A549 (cell line): ENCODE data around the gene TAF15. TPM values are rescaled to one million over a fixed set of nuclear protein-coding genes. Genes with fewer than 3 reads are reported as not detected.

Source experiments
- ATAC-seq, 2 experiments: fragments of 200-7000 bp in 1 of 2; fragments of >200 bp in 1 of 2; cut with Nextera tagmentation in 1 of 2; cut with Tn5 transposase in 1 of 2; 3 replicates each; pipeline versions ENCODE4 v1.8.0 to v1.9.1; 2018 to 2020; ENCODE audit warnings: mild to moderate bottlenecking in 1 of 2, moderate library complexity in 1 of 2
- CTCF ChIA-PET: fragments of 300-600 bp; sonication (Branson Sonifier 250); formaldehyde crosslinking; extraction: SDS; loops from one replicate; lab custom pipeline; 2021; ENCODE audit warnings: antibody characterized with exemption, inconsistent platforms; lab: Yijun Ruan, JAX
- POLR2A ChIA-PET: fragments of 350-600 bp; formaldehyde crosslinking; extraction: SDS; loops from one replicate; lab custom pipeline; 2021; ENCODE audit warnings: antibody characterized with exemption, inconsistent platforms; lab: Yijun Ruan, JAX
- DNase-seq, 2 experiments: peaks; one replicate each; pipeline versions ENCODE4 v3.0.0 to v3.0.0-alpha.2; 2011 to 2016; ENCODE audit warnings: low read depth in 1 of 2, low spot score in 1 of 2
- FAIRE-seq: peaks from 2 replicates; lab custom pipeline; 2011; peaks lifted over from hg19 to GRCh38; lab: Jason Lieb, UNC
- H3K27ac ChIP-seq, 2 experiments: fragments of >200 bp; sonication (Bioruptor Twin); formaldehyde crosslinking; 3 replicates each; pipeline ENCODE4 v1.5.1; 2016 to 2017
- H3K4me1 ChIP-seq: fragments of >200 bp; sonication (Bioruptor Twin); formaldehyde crosslinking; 3 replicates; pipeline ENCODE4 v1.6.1; 2016
- H3K4me2 ChIP-seq: fragments of >200 bp; sonication (Bioruptor Twin); formaldehyde crosslinking; 3 replicates; pipeline ENCODE4 v1.6.1; 2016
- H3K4me3 ChIP-seq: fragments of >200 bp; sonication (Bioruptor Twin); formaldehyde crosslinking; 3 replicates; pipeline ENCODE4 v1.5.1; 2016
- H3K9me3 ChIP-seq: fragments of >200 bp; sonication (Bioruptor Twin); formaldehyde crosslinking; 3 replicates; pipeline ENCODE4 v1.6.1; 2016
- BHLHE40 ChIP-seq: IDR thresholded peaks from 2 replicates; pipeline ENCODE4 v1.6.1; 2012; ENCODE audit warnings: low read depth, low read length, inconsistent platforms
- E2F6 ChIP-seq: IDR thresholded peaks from 2 replicates; pipeline ENCODE4 v1.6.1; 2012; ENCODE audit warnings: low read depth, borderline replicate concordance
- EHF ChIP-seq: fragments of 250-450 bp; sonication (Bioruptor Pico); IDR thresholded peaks from 2 replicates; pipeline ENCODE4 v1.5.0; 2020; ENCODE audit warnings: mild to moderate bottlenecking
- EHMT2 ChIP-seq: fragments of 200-600 bp; sonication (generic); IDR thresholded peaks from 2 replicates; pipeline ENCODE4 v1.6.1; 2016; ENCODE audit warnings: antibody characterized with exemption, low read depth, mild to moderate bottlenecking, moderate library complexity
- ELK1 ChIP-seq: fragments of 150-350 bp; IDR thresholded peaks from 2 replicates; pipeline ENCODE4 v1.6.1; 2014; ENCODE audit warnings: low read depth, mild to moderate bottlenecking, low read length
- FOSB ChIP-seq: fragments of 250-450 bp; sonication (Bioruptor Pico); IDR thresholded peaks from 2 replicates; pipeline ENCODE4 v1.5.0; 2020; ENCODE audit warnings: mild to moderate bottlenecking, moderate library complexity
- FOXS1 ChIP-seq: fragments of 250-450 bp; sonication (Bioruptor Pico); IDR thresholded peaks from 2 replicates; pipeline ENCODE4 v1.5.0; 2020; ENCODE audit warnings: mild to moderate bottlenecking, moderate library complexity
- HDAC2 ChIP-seq: fragments of 200-600 bp; sonication (generic); IDR thresholded peaks from 2 replicates; pipeline ENCODE4 v1.6.1; 2016
- HOXA7 ChIP-seq: fragments of 250-450 bp; sonication (Bioruptor Pico); IDR thresholded peaks from 2 replicates; pipeline ENCODE4 v1.5.0; 2020; ENCODE audit warnings: mild to moderate bottlenecking, moderate library complexity
- JUNB ChIP-seq: fragments of >200 bp; sonication (Bioruptor Twin); formaldehyde crosslinking; IDR thresholded peaks from 2 replicates; pipeline ENCODE4 v1.6.1; 2016
- KDM5A ChIP-seq: fragments of 200-600 bp; sonication (generic); IDR thresholded peaks from 2 replicates; pipeline ENCODE4 v1.6.1; 2016; ENCODE audit warnings: antibody characterized with exemption, mild to moderate bottlenecking
- MAZ ChIP-seq: fragments of 150-350 bp; IDR thresholded peaks from 2 replicates; pipeline ENCODE4 v1.6.1; 2014; ENCODE audit warnings: antibody characterized with exemption, low read depth, low read length, borderline replicate concordance
- MYC ChIP-seq: IDR thresholded peaks from 2 replicates; pipeline ENCODE4 v1.6.1; 2012; ENCODE audit warnings: mild to moderate bottlenecking, inconsistent platforms, low read length, improper control_type of control experiment, borderline replicate concordance
- PHF8 ChIP-seq: fragments of 200-600 bp; sonication (generic); IDR thresholded peaks from 2 replicates; pipeline ENCODE4 v1.6.1; 2016; ENCODE audit warnings: low read depth, mild to moderate bottlenecking, antibody characterized with exemption, moderate library complexity, borderline replicate concordance
- POLR2AphosphoS2 ChIP-seq: conservative IDR thresholded peaks from 2 replicates; pipeline ENCODE4 v1.6.1; 2012; ENCODE audit warnings: low read length, improper control_type of control experiment, inconsistent platforms
- RAD21 ChIP-seq, 2 experiments: fragments of >200 bp in 1 of 2; sonication (Bioruptor Twin) in 1 of 2; formaldehyde crosslinking in 1 of 2; IDR thresholded peaks in 1 of 2; conservative IDR thresholded peaks in 1 of 2; 2 replicates in 1 of 2; 3 replicates in 1 of 2; pipeline ENCODE4 v1.6.1; 2012 to 2018; ENCODE audit warnings: inconsistent platforms in 1 of 2
- RARB ChIP-seq: fragments of 250-450 bp; sonication (Bioruptor Pico); IDR thresholded peaks from 2 replicates; pipeline ENCODE4 v1.8.0; 2021; ENCODE audit warnings: mild to moderate bottlenecking, moderate library complexity
- RFX5 ChIP-seq: fragments of 450-650 bp; IDR thresholded peaks from 2 replicates; pipeline ENCODE4 v1.7.1; 2014; ENCODE audit warnings: antibody characterized with exemption, mild to moderate bottlenecking, moderate library complexity
- RNF2 ChIP-seq: fragments of 200-600 bp; sonication (generic); IDR thresholded peaks from 2 replicates; pipeline ENCODE4 v1.6.1; 2016; ENCODE audit warnings: low read depth, mild to moderate bottlenecking, antibody characterized with exemption, moderate library complexity, borderline replicate concordance
- ZSCAN20 ChIP-seq: fragments of 250-450 bp; sonication (Bioruptor Pico); IDR thresholded peaks from 2 replicates; pipeline ENCODE4 v1.8.0; 2022; ENCODE audit warnings: mild to moderate bottlenecking, moderate library complexity
- WGBS: methylation state at CpG from one replicate; pipeline ENCODE4 v1.1.6; 2017; ENCODE audit errors: missing lambda C conversion rate; 5-methylcytosine and 5-hydroxymethylcytosine counted together
- polyA plus RNA-seq, 4 experiments: library from polyadenylated mRNA; depleted of rRNA in 3 of 4; stranded (reverse); fragments of >200 nt; fragmentation: RNase III in 1 of 4; extraction: RNeasy Plus Mini Kit Qiagen cat#74134 plus additional on column Dnase treatment in 1 of 4; gene quantifications; 2 replicates in 3 of 4; 3 replicates in 1 of 4; pipeline ENCODE4 v1.2.3, GENCODE V29; 2011 to 2017

Gene TAF15
- polyA plus RNA-seq, 2 of the 4 experiments (the other 2 are of a cell fraction), result 130 to 544 TPM

- TF ChIP-seq HOXA7 (CRISPR knock-in tag) (no peak), EHF (no peak), HDAC2 (no peak), BHLHE40 (no peak), ELK1 (no peak), RARB (CRISPR knock-in tag) (no peak)
Observed at GRCh38 chr17:35889241-35889640, 80.0 kb downstream of the TAF15 start (continued).

- ChIA-PET CTCF (interaction anchor here (1.1 kb wide), 1 partner anchor 126 kb away, joined by 4 read pairs; no protein-coding TSS in a partner anchor), POLR2A (no interaction called here)
- DNase-seq, result peak in 1 of 2 experiments; percentile 13
- Histone ChIP-seq H3K4me1 (peaks cover 15% of the 10 kb centered on the region), H3K4me3 (no peak overlapping the region), H3K9me3 (no peaks in the 10 kb centered on the region), H3K27ac (peak overlapping the region in 1 of 2 experiments; percentile 65; a peak in 4 of 6 replicates), H3K4me2 (peak overlapping the region; percentile 50)
- FAIRE-seq, result no peak
- WGBS, result 48% methylated on average over 2 of the region's 2 CpGs
- ATAC-seq, result peak in 1 of 2 experiments; percentile 41; a peak in 3 of 6 replicates
- TF ChIP-seq FOXS1 (CRISPR knock-in tag) (no peak), MAZ (no peak), E2F6 (no peak), EHF (no peak), RFX5 (no peak), JUNB (no peak)
Observed at GRCh38 chr17:35889818-35890773, 80.8 kb downstream of the TAF15 start.

GRCh38 chr17:35890774-35891155 lies 81.5 kb downstream of the TAF15 start:
- no peak overlapping the region for H3K4me2 ChIP-seq
- ATAC-seq, result no peak
- H3K4me3 ChIP-seq, result no peak overlapping the region
- H3K4me1 ChIP-seq, result peaks cover 15% of the 10 kb centered on the region
- TF ChIP-seq BHLHE40 (no peak), EHMT2 (no peak), MAZ (no peak), ZSCAN20 (CRISPR knock-in tag) (no peak), POLR2AphosphoS2 (no peak), RAD21 (conservative IDR thresholded peaks at IDR 0.05 in 1 of 2, IDR thresholded peaks at IDR 0.05 in 1 of 2) (no peak), KDM5A (no peak), FOSB (no peak), PHF8 (no peak), MYC (no peak), RNF2 (no peak)
- POLR2A ChIA-PET, result interaction anchor here (0.7 kb wide), 1 partner anchor 110 kb away, joined by 4 read pairs; no protein-coding TSS in a partner anchor
- FAIRE-seq, result no peak
- 75% methylated on average over 4 of the region's 4 CpGs for WGBS
- CTCF ChIA-PET, result interaction anchor here (0.6 to 0.7 kb wide), 2 partner anchors 177 to 1630 kb away, joined by 3 to 4 read pairs; no protein-coding TSS in a partner anchor
- DNase-seq, result no peak
- H3K27ac ChIP-seq, result no peak overlapping the region
- H3K9me3 ChIP-seq, result no peaks in the 10 kb centered on the region
